Uterus (tissue), 4 donors: Measurements from ENCODE around the gene CELF4. TPM values are rescaled to one million over a fixed set of nuclear protein-coding genes. Genes with fewer than 3 reads are reported as not detected.

Experiments
- DNase-seq, 2 donors: peaks; one replicate each; pipeline ENCODE4 v3.0.0-alpha.2; 2019 to 2020
- H3K27ac ChIP-seq, 2 donors: fragments of 200-600 bp; sonication (generic); 1 replicate in 1 of 2; 2 replicates in 1 of 2; pipeline ENCODE4 v1.5.1; 2016 to 2018
- H3K27me3 ChIP-seq, 2 donors: fragments of 200-600 bp; sonication (generic); one replicate each; pipeline ENCODE4 v1.5.1; 2018 to 2019; ENCODE audit warnings: control low read depth in 1 of 2
- H3K36me3 ChIP-seq, 2 donors: fragments of 200-600 bp; sonication (generic); one replicate each; pipeline ENCODE4 v1.5.1; 2019; ENCODE audit warnings: control low read depth in 1 of 2
- H3K4me1 ChIP-seq, 2 donors: fragments of 200-600 bp; sonication (generic); one replicate each; pipeline ENCODE4 v1.5.1; 2018 to 2019; ENCODE audit warnings: control low read depth in 1 of 2
- H3K4me3 ChIP-seq, 2 donors: fragments of 200-600 bp; sonication (generic); 1 replicate in 1 of 2; 2 replicates in 1 of 2; pipeline ENCODE4 v1.5.1; 2018 to 2019; ENCODE audit warnings: mild to moderate bottlenecking in 1 of 2
- H3K9me3 ChIP-seq, 2 donors: fragments of 200-600 bp; sonication (generic); one replicate each; pipeline ENCODE4 v1.5.1; 2019; ENCODE audit warnings: control low read depth in 1 of 2
- CTCF ChIP-seq, 4 experiments: fragments of 200-600 bp in 2 of 4; fragments of 450-650 bp in 2 of 4; sonication (generic) in 2 of 4; IDR thresholded peaks; one replicate each; pipeline ENCODE4 v1.5.1; 2016 to 2019; ENCODE audit warnings: antibody characterized with exemption in 4 of 4, mild to moderate bottlenecking in 2 of 4, moderate library complexity in 1 of 4
- POLR2A ChIP-seq, 2 donors: fragments of 450-650 bp; IDR thresholded peaks; one replicate each; pipeline ENCODE4 v1.6.1; 2016; ENCODE audit warnings: antibody characterized with exemption in 2 of 2, mild to moderate bottlenecking in 1 of 2, moderate library complexity in 1 of 2
- intact Hi-C: fragments of 100-400 bp; cut with DNase I; formaldehyde crosslinking; loops from one replicate; pipeline ENCODE4 v1.15.1; 2023; ENCODE audit warnings: low total_unique reads
- total RNA-seq, 4 donors: library from RNA; depleted of rRNA in 3 of 4; stranded (reverse); fragments of >200 nt in 3 of 4; gene quantifications; one replicate each; pipeline versions ENCODE4 v1.1.0 to v1.2.4, GENCODE V29; 2014 to 2023
- donor health status: DM: yes; HTN: yes; CAD: no.

The CELF4 gene
- total RNA-seq, 4 donors from 2014 or later, result 0.18 to 1.7 TPM; not detected in 2

- no peaks in the 10 kb centered on the region for H3K27me3 ChIP-seq
- H3K9me3 ChIP-seq, result no peaks in the 10 kb centered on the region
- H3K36me3 ChIP-seq, result no peaks in the 10 kb centered on the region
- H3K4me1 ChIP-seq, result peaks cover 0 to 8% of the 10 kb centered on the region in 2 donors
- peak overlapping the region in 1 of 2 donors; percentile 26 for H3K27ac ChIP-seq
- DNase-seq, result peak in 1 of 2 donors; percentile 20
- intact Hi-C loops, result no loop called here
- TF ChIP-seq CTCF (IDR thresholded peaks at IDR 0.05) (no peak), POLR2A (IDR thresholded peaks at IDR 0.05) (no peak)
- no peak overlapping the region for H3K4me3 ChIP-seq
Observed at GRCh38 chr18:37452682-37453385, 112.8 kb downstream of the CELF4 start.

GRCh38 chr18:37452015-37452414, 113.6 kb downstream of the CELF4 start:
- DNase-seq, result no peak
- intact Hi-C loops, result no loop called here
- no peaks in the 10 kb centered on the region for H3K9me3 ChIP-seq
- H3K4me3 ChIP-seq, result no peak overlapping the region
- no peak for TF ChIP-seq POLR2A (IDR thresholded peaks at IDR 0.05)
- no peak for TF ChIP-seq CTCF (IDR thresholded peaks at IDR 0.05)
- no peak overlapping the region for H3K27ac ChIP-seq
- H3K36me3 ChIP-seq, result no peaks in the 10 kb centered on the region
- no peaks in the 10 kb centered on the region for H3K27me3 ChIP-seq
- H3K4me1 ChIP-seq, result peaks cover 0 to 8% of the 10 kb centered on the region in 2 donors

GRCh38 chr18:37451239-37451825, 114.3 kb downstream of the CELF4 start:
- no peak for DNase-seq
- Histone ChIP-seq H3K4me1 (peaks cover 0 to 8% of the 10 kb centered on the region in 2 donors), H3K9me3 (no peaks in the 10 kb centered on the region), H3K27me3 (no peaks in the 10 kb centered on the region), H3K27ac (no peak overlapping the region), H3K36me3 (no peaks in the 10 kb centered on the region), H3K4me3 (no peak overlapping the region)
- no peak for TF ChIP-seq POLR2A (IDR thresholded peaks at IDR 0.05)
- no peak for TF ChIP-seq CTCF (IDR thresholded peaks at IDR 0.05)
- intact Hi-C loops, result no loop called here

GRCh38 chr18:37450434-37451132, 115.0 kb downstream of the CELF4 start:
- no peak overlapping the region for H3K4me3 ChIP-seq
- DNase-seq, result peak in 1 of 2 donors; percentile 40
- TF ChIP-seq CTCF (IDR thresholded peaks at IDR 0.05) (no peak), POLR2A (IDR thresholded peaks at IDR 0.05) (no peak)
- H3K36me3 ChIP-seq, result no peaks in the 10 kb centered on the region
- no peak overlapping the region for H3K27ac ChIP-seq
- no peaks in the 10 kb centered on the region for H3K9me3 ChIP-seq
- peaks cover 0 to 8% of the 10 kb centered on the region in 2 donors for H3K4me1 ChIP-seq
- no peaks in the 10 kb centered on the region for H3K27me3 ChIP-seq
- intact Hi-C loops, result no loop called here

- Histone ChIP-seq H3K27me3 (no peaks in the 10 kb centered on the region), H3K9me3 (no peaks in the 10 kb centered on the region), H3K36me3 (no peaks in the 10 kb centered on the region), H3K4me1 (peaks cover 0 to 8% of the 10 kb centered on the region in 2 donors), H3K27ac (no peak overlapping the region), H3K4me3 (no peak overlapping the region)
- DNase-seq, result no peak
- TF ChIP-seq CTCF (IDR thresholded peaks at IDR 0.05) (no peak), POLR2A (IDR thresholded peaks at IDR 0.05) (no peak)
- intact Hi-C loops, result no loop called here
Observed at GRCh38 chr18:37449618-37450017, 116.0 kb downstream of the CELF4 start.
